ENCODE measurements around the gene CPLANE1.

DNA sequence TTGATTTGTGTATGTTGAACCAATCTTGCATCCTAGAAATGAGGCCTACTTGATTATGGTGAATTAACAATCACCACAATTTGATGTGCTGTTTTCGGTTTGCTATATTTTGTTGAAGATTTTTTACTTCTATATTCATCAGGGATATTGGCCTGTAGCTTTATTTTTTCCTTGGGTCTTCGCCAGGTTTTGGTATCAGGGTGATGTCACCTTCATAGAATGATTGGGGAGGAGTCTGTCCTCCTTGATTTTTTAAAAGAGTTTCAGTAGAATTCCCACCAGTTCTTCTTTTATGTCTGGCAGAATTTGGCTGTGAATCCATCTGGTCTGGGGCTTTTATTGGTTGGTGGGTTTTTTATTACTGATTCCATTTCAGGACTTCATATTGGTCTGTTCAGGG is 115.2 kb downstream of the CPLANE1 start:
- TF ChIP-seq, protein P1, sequence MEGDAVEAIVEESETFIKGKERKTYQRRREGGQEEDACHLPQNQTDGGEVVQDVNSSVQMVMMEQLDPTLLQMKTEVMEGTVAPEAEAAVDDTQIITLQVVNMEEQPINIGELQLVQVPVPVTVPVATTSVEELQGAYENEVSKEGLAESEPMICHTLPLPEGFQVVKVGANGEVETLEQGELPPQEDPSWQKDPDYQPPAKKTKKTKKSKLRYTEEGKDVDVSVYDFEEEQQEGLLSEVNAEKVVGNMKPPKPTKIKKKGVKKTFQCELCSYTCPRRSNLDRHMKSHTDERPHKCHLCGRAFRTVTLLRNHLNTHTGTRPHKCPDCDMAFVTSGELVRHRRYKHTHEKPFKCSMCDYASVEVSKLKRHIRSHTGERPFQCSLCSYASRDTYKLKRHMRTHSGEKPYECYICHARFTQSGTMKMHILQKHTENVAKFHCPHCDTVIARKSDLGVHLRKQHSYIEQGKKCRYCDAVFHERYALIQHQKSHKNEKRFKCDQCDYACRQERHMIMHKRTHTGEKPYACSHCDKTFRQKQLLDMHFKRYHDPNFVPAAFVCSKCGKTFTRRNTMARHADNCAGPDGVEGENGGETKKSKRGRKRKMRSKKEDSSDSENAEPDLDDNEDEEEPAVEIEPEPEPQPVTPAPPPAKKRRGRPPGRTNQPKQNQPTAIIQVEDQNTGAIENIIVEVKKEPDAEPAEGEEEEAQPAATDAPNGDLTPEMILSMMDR (optimal IDR thresholded peaks at IDR 0.05 in 1 of 3, IDR thresholded peaks at IDR 0.05 in 1 of 3, conservative IDR thresholded peaks at IDR 0.05 in 1 of 3; ENCODE audit: extremely low read depth in 1 of 3, insufficient read depth in 2 of 3, low read length in 3 of 3) = no peak
- TF ChIP-seq EZH2 (IDR thresholded peaks at IDR 0.05; ENCODE audit: low read length) = no peak
